Vagina (tissue), 2 donors: ENCODE data around the gene PARVA.

Experiments
- CTCF ChIP-seq, 3 experiments: fragments of 450-650 bp in 2 of 3; fragments of 200-600 bp in 1 of 3; sonication (generic) in 1 of 3; IDR thresholded peaks; one replicate each; pipeline ENCODE4 v1.5.1; 2017 to 2019; ENCODE audit warnings: antibody characterized with exemption in 3 of 3, mild to moderate bottlenecking in 2 of 3, moderate library complexity in 2 of 3
- POLR2A ChIP-seq, 2 donors: fragments of 450-650 bp; IDR thresholded peaks; one replicate each; pipeline ENCODE4 v1.6.1; 2017; ENCODE audit warnings: antibody characterized with exemption in 2 of 2, mild to moderate bottlenecking in 2 of 2, moderate library complexity in 2 of 2

DNA sequence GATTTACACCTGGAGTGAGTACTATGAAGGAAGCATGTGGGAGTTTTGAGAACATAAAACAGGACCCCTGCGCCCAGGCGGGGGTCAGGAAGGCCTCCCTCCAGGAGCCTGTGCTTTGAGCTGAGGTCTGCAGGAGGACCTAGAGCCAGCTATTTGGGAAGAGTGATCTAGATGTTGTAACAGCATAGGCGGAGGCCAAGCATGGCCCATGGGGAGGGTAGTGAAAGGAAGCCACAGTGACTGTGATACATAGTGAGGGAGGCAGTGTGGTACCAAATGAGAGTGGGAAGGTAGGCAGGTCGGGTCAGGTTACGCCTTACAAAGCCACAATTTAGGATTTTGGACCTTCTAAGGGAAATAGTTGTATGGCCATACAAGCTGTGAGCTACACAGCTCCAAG is 147.5 kb downstream of the PARVA start:
- TF ChIP-seq CTCF (IDR thresholded peaks at IDR 0.05) (no peak), POLR2A (IDR thresholded peaks at IDR 0.05) (no peak)
